CD14-positive monocyte (primary cell): Measurements from ENCODE around the gene ZNF708. TPM values are rescaled to one million over a fixed set of nuclear protein-coding genes. Genes with fewer than 3 reads are reported as not detected.
"Not testable (repeated sequence)": the region's sequence is repeated elsewhere in the genome, so short reads cannot be mapped to it uniquely, and the experiment has no call there.

Experiments used
- DNase-seq, 3 donors: peaks; one replicate each; pipeline ENCODE4 v3.0.0-alpha.2; 2011 to 2022
- H2AFZ ChIP-seq: 2 replicates; pipeline ENCODE4 v1.6.0; 2012; ENCODE audit warnings: mild to moderate bottlenecking, low read depth, low read length, inconsistent platforms; ENCODE audit not compliant: insufficient read depth, poor library complexity, severe bottlenecking
- H3K27ac ChIP-seq, 2 donors: 1 replicate in 1 of 2; 2 replicates in 1 of 2; pipeline ENCODE4 v1.5.1; 2012 to 2013; ENCODE audit warnings: low read length in 2 of 2, control low read depth in 1 of 2, inconsistent platforms in 1 of 2, low read depth in 1 of 2, mild to moderate bottlenecking in 1 of 2
- H3K27me3 ChIP-seq, 2 donors: one replicate each; pipeline versions ENCODE4 v1.6.0 to v1.6.1; 2011 to 2013; ENCODE audit warnings: low read length in 2 of 2; ENCODE audit not compliant: control insufficient read depth in 2 of 2, insufficient read depth in 2 of 2
- H3K36me3 ChIP-seq, 2 donors: replicated peaks in 1 of 2; 1 replicate in 1 of 2; 2 replicates in 1 of 2; pipeline versions ENCODE4 v1.5.1 to v1.6.1; 2012 to 2013; ENCODE audit warnings: low read length in 2 of 2, control low read depth in 1 of 2, inconsistent platforms in 1 of 2, mild to moderate bottlenecking in 1 of 2; ENCODE audit not compliant: insufficient read depth in 2 of 2, control insufficient read depth in 1 of 2
- H3K4me1 ChIP-seq, 2 donors: 1 replicate in 1 of 2; 2 replicates in 1 of 2; pipeline versions ENCODE4 v1.5.1 to v1.6.1; 2012 to 2013; ENCODE audit warnings: low read length in 2 of 2, control low read depth in 1 of 2, inconsistent platforms in 1 of 2, mild to moderate bottlenecking in 1 of 2, moderate library complexity in 1 of 2; ENCODE audit not compliant: insufficient read depth in 2 of 2, control insufficient read depth in 1 of 2
- H3K4me2 ChIP-seq: replicated peaks from 2 replicates; pipeline ENCODE3; 2012; ENCODE audit warnings: low read length, moderate library complexity, mild to moderate bottlenecking; ENCODE audit not compliant: poor library complexity, severe bottlenecking; ENCODE audit errors: extremely low read depth
- H3K4me3 ChIP-seq, 3 experiments: fragments of 200-600 bp in 1 of 3; sonication (generic) in 1 of 3; replicated peaks in 1 of 3; 1 replicate in 2 of 3; 2 replicates in 1 of 3; pipeline ENCODE4 v1.5.1; 2011 to 2013; ENCODE audit warnings: low read length in 3 of 3, mild to moderate bottlenecking in 3 of 3, control low read depth in 2 of 3, low read depth in 2 of 3, inconsistent platforms in 1 of 3, moderate library complexity in 1 of 3
- H3K79me2 ChIP-seq: 2 replicates; pipeline ENCODE4 v1.6.0; 2012; ENCODE audit warnings: mild to moderate bottlenecking, control low read depth, inconsistent platforms, low read length, moderate library complexity; ENCODE audit not compliant: insufficient read depth
- H3K9ac ChIP-seq: 2 replicates; pipeline ENCODE4 v1.6.0; 2017; ENCODE audit warnings: low read length, mild to moderate bottlenecking; ENCODE audit not compliant: insufficient read depth, poor library complexity, severe bottlenecking
- H3K9me3 ChIP-seq, 2 donors: replicated peaks in 1 of 2; 1 replicate in 1 of 2; 2 replicates in 1 of 2; pipeline versions ENCODE4 v1.5.1 to v1.6.1; 2012 to 2013; ENCODE audit warnings: low read length in 2 of 2, control low read depth in 1 of 2; ENCODE audit not compliant: control insufficient read depth in 1 of 2, insufficient read depth in 1 of 2
- H4K20me1 ChIP-seq: 2 replicates; pipeline ENCODE4 v1.6.0; 2012; ENCODE audit warnings: mild to moderate bottlenecking, low read length, control low read depth, moderate library complexity; ENCODE audit not compliant: insufficient read depth
- H3K27ac Mint-ChIP-seq, 7 donors: one replicate each; pipeline ENCODE4 v1.8.0; 2020; ENCODE audit warnings: mild to moderate bottlenecking in 7 of 7, mixed read lengths in 7 of 7, moderate library complexity in 6 of 7, inconsistent platforms in 2 of 7
- H3K27me3 Mint-ChIP-seq, 3 donors: one replicate each; pipeline ENCODE4 v1.8.0; 2021 to 2022; ENCODE audit warnings: low read depth in 3 of 3, mild to moderate bottlenecking in 3 of 3, mixed read lengths in 3 of 3, moderate library complexity in 3 of 3, inconsistent platforms in 1 of 3
- H3K36me3 Mint-ChIP-seq, 2 donors: one replicate each; pipeline ENCODE4 v1.8.0; 2020; ENCODE audit warnings: mixed read lengths in 2 of 2, inconsistent platforms in 1 of 2, mild to moderate bottlenecking in 1 of 2
- H3K4me1 Mint-ChIP-seq: one replicate; pipeline ENCODE4 v1.8.0; 2020; ENCODE audit warnings: mild to moderate bottlenecking, mixed read lengths
- H3K4me3 Mint-ChIP-seq, 2 donors: one replicate each; pipeline ENCODE4 v1.8.0; 2020; ENCODE audit warnings: mild to moderate bottlenecking in 2 of 2, mixed read lengths in 2 of 2, moderate library complexity in 1 of 2
- H3K9me3 Mint-ChIP-seq, 7 donors: one replicate each; pipeline ENCODE4 v1.8.0; 2020 to 2022; ENCODE audit warnings: mixed read lengths in 7 of 7, mild to moderate bottlenecking in 6 of 7, moderate library complexity in 6 of 7, inconsistent platforms in 2 of 7
- CTCF ChIP-seq: fragments of 200-600 bp; IDR thresholded peaks from one replicate; pipeline ENCODE4 v1.8.0; 2022; ENCODE audit warnings: antibody characterized with exemption, mild to moderate bottlenecking
- WGBS: methylation state at CpG from one replicate; pipeline ENCODE4 v1.1.5; 2013; ENCODE audit warnings: missing lambda C conversion rate; ENCODE audit not compliant: insufficient coverage; 5-methylcytosine and 5-hydroxymethylcytosine counted together
- intact Hi-C, 2 donors: fragments of 100-400 bp; cut with micrococcal nuclease; formaldehyde crosslinking; loops; one replicate each; pipeline versions ENCODE4 v1.15.0 to v1.15.1; 2023
- polyA plus RNA-seq, 3 donors: library from polyadenylated mRNA; depleted of rRNA in 1 of 3; unstranded in 2 of 3; stranded (reverse) in 1 of 3; fragments of 300-500 nt in 2 of 3; fragments of >200 nt in 1 of 3; fragmentation: Illumina TruSeq in 2 of 3; gene quantifications; 1 replicate in 2 of 3; 2 replicates in 1 of 3; pipeline ENCODE4 v1.2.3, GENCODE V29; 2012 to 2021

Gene ZNF708
- polyA plus RNA-seq, 3 donors = 2.2 to 5.7 (median 2.3) TPM

DNA sequence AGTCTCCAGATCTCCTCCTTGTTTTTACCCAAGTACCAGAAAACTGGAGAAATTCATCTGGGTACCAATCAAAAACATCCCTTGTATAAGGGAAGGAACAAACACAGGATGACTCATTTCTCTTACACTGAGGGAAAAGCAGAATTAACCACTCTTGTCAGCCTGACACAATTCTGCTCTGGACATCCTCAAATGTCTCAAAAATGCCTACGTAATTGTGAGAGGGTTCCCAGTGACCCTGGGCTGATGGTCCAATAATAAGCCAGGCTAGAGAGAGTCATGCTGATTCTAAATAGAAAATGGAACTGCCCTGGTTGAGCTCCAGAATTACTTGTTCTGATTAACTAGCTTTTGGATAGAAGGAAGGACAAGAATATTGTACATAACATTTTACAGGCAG is 14.5 kb downstream of the ZNF708 start:
- Histone ChIP-seq H3K79me2 (peaks cover 68% of the 10 kb centered on the region), H3K27me3 (no peaks in the 10 kb centered on the region), H3K27ac (peak overlapping the region; percentile 9 to 86), H3K36me3 (peaks cover 4 to 38% of the 10 kb centered on the region in 2 donors), H3K9me3 (peaks cover 25 to 31% of the 10 kb centered on the region in 2 donors), H3K4me1 (peaks cover 16 to 27% of the 10 kb centered on the region in 2 donors), H3K4me2 (peak overlapping the region; percentile 40), H2AFZ (peak overlapping the region; percentile 60), H4K20me1 (no peaks in the 10 kb centered on the region), H3K9ac (no peak overlapping the region), H3K4me3 (peak overlapping the region in 1 of 3 experiments; percentile 31)
- Mint-ChIP-seq H3K4me1 (peaks cover 22% of the 10 kb centered on the region), H3K27ac (peak overlapping the region in 6 of 7 donors; percentile 43 to 92 (median 80)), H3K36me3 (peaks cover 24 to 66% of the 10 kb centered on the region in 2 donors), H3K9me3 (peaks cover 8 to 63% (median 35%) of the 10 kb centered on the region in 7 donors), H3K4me3 (peak overlapping the region in 1 of 2 donors; percentile 28), H3K27me3 (no peaks in the 10 kb centered on the region)
- no peak for TF ChIP-seq CTCF
- no CpG with 5 or more reads among the region's 1 CpG for WGBS
- peak; percentile 75 to 91 (median 79) for DNase-seq
- intact Hi-C loops = loop anchor here in 1 of 2 donors (5.0 to 10.0 kb wide), 2 partner anchors 170 to 283 kb away; partner anchors contain the start of gene ZNF431

GRCh38 chr19:21312807-21313206 is 16.4 kb downstream of the ZNF708 start:
- not testable (repeated sequence) for H3K4me2 ChIP-seq, H3K4me3 ChIP-seq, DNase-seq, H3K27me3 ChIP-seq, H3K4me3 Mint-ChIP-seq, H3K27me3 Mint-ChIP-seq, H4K20me1 ChIP-seq, H2AFZ ChIP-seq, H3K27ac ChIP-seq, H3K9ac ChIP-seq
- H3K9me3 Mint-ChIP-seq = peaks cover 3 to 53% (median 24%) of the 10 kb centered on the region in 7 donors
- peaks cover 29 to 42% of the 10 kb centered on the region in 2 donors for H3K4me1 ChIP-seq
- H3K9me3 ChIP-seq = peaks cover 21 to 22% of the 10 kb centered on the region in 2 donors
- intact Hi-C loops = loop anchor here in 1 of 2 donors (10.0 kb wide), 1 partner anchor 168 kb away; the partner anchor contains the start of gene ZNF431
- H3K36me3 ChIP-seq = peaks cover under 1 to 29% of the 10 kb centered on the region in 2 donors
- H3K27ac Mint-ChIP-seq = peak overlapping the region in 2 of 7 donors; percentile 7 to 26
- H3K4me1 Mint-ChIP-seq = peaks cover 33% of the 10 kb centered on the region
- peaks cover 18 to 67% of the 10 kb centered on the region in 2 donors for H3K36me3 Mint-ChIP-seq
- WGBS = 100% methylated on average over 1 of the region's 2 CpGs
- H3K79me2 ChIP-seq = peaks cover 52% of the 10 kb centered on the region
